Liver (tissue), 9 donors: ENCODE data around the gene OST4. TPM values are rescaled to one million over a fixed set of nuclear protein-coding genes. Genes with fewer than 3 reads are reported as not detected.

Source experiments
- DNase-seq: peaks from one replicate; pipeline ENCODE4 v3.0.0-alpha.2; 2017; ENCODE audit warnings: low spot score
- H3K27ac ChIP-seq, 2 donors: one replicate each; pipeline ENCODE4 v1.7.0; 2013; ENCODE audit warnings: inconsistent platforms in 2 of 2, low read length in 2 of 2, control low read depth in 1 of 2, low read depth in 1 of 2, mild to moderate bottlenecking in 1 of 2
- H3K27me3 ChIP-seq, 4 donors: one replicate each; pipeline versions ENCODE4 v1.6.1 to v1.7.0; 2013; ENCODE audit warnings: low read length in 3 of 4, inconsistent platforms in 1 of 4, mild to moderate bottlenecking in 1 of 4, moderate library complexity in 1 of 4; ENCODE audit not compliant: control insufficient read depth in 4 of 4, insufficient read depth in 4 of 4
- H3K36me3 ChIP-seq, 4 donors: one replicate each; pipeline versions ENCODE4 v1.6.1 to v1.7.0; 2013; ENCODE audit warnings: low read length in 3 of 4, mild to moderate bottlenecking in 3 of 4, low read depth in 1 of 4, moderate library complexity in 1 of 4; ENCODE audit not compliant: control insufficient read depth in 4 of 4, insufficient read depth in 3 of 4
- H3K4me1 ChIP-seq, 4 donors: one replicate each; pipeline versions ENCODE4 v1.6.1 to v1.7.0; 2013; ENCODE audit warnings: low read length in 3 of 4, mild to moderate bottlenecking in 3 of 4, moderate library complexity in 1 of 4; ENCODE audit not compliant: control insufficient read depth in 4 of 4, insufficient read depth in 4 of 4
- H3K4me3 ChIP-seq, 3 donors: one replicate each; pipeline versions ENCODE4 v1.6.1 to v1.7.0; 2013; ENCODE audit warnings: low read length in 3 of 3, control low read depth in 1 of 3, low read depth in 1 of 3, mild to moderate bottlenecking in 1 of 3
- H3K9ac ChIP-seq, 2 donors: one replicate each; pipeline ENCODE4 v1.7.0; 2013; ENCODE audit warnings: low read length in 2 of 2, mild to moderate bottlenecking in 2 of 2, moderate library complexity in 2 of 2, control low read depth in 1 of 2, low read depth in 1 of 2
- H3K9me3 ChIP-seq, 4 donors: one replicate each; pipeline versions ENCODE4 v1.6.1 to v1.7.0; 2013; ENCODE audit warnings: low read length in 3 of 4; ENCODE audit not compliant: control insufficient read depth in 4 of 4
- ATF3 ChIP-seq: IDR thresholded peaks from 2 replicates; pipeline ENCODE4 v1.6.1; 2016; ENCODE audit warnings: antibody characterized with exemption
- CTCF ChIP-seq: fragments of 150-350 bp; IDR thresholded peaks from 2 replicates; pipeline ENCODE4 v1.5.1; 2017; ENCODE audit warnings: improper control_type of control experiment, low read depth, low read length; ENCODE audit not compliant: missing input control
- EGR1 ChIP-seq, 2 donors: IDR thresholded peaks; 2 replicates each; pipeline ENCODE4 v1.6.1; 2016 to 2018; ENCODE audit warnings: antibody characterized with exemption in 2 of 2, low read depth in 2 of 2
- FOXA1 ChIP-seq: IDR thresholded peaks from 2 replicates; pipeline ENCODE4 v1.6.1; 2016; ENCODE audit warnings: antibody characterized with exemption
- FOXA2 ChIP-seq: IDR thresholded peaks from 2 replicates; pipeline ENCODE4 v1.6.1; 2016; ENCODE audit warnings: antibody characterized with exemption
- GABPA ChIP-seq, 2 donors: IDR thresholded peaks in 1 of 2; conservative IDR thresholded peaks in 1 of 2; 2 replicates each; pipeline ENCODE4 v1.6.1; 2016; ENCODE audit warnings: antibody characterized with exemption in 2 of 2, mild to moderate bottlenecking in 1 of 2, moderate library complexity in 1 of 2
- HNF4A ChIP-seq, 2 donors: conservative IDR thresholded peaks; 2 replicates each; pipeline ENCODE4 v1.6.1; 2016; ENCODE audit warnings: antibody characterized with exemption in 2 of 2, mild to moderate bottlenecking in 2 of 2
- HNF4G ChIP-seq: IDR thresholded peaks from 2 replicates; pipeline ENCODE4 v1.6.1; 2016; ENCODE audit warnings: antibody characterized with exemption
- JUND ChIP-seq, 2 donors: IDR thresholded peaks; 2 replicates each; pipeline ENCODE4 v1.6.1; 2016; ENCODE audit warnings: antibody characterized with exemption in 2 of 2
- MAX ChIP-seq: IDR thresholded peaks from 2 replicates; pipeline ENCODE4 v1.6.1; 2016; ENCODE audit warnings: antibody characterized with exemption
- NR2F2 ChIP-seq: IDR thresholded peaks from 2 replicates; pipeline ENCODE4 v1.6.1; 2016; ENCODE audit warnings: antibody characterized with exemption
- RAD21 ChIP-seq, 2 donors: IDR thresholded peaks; 2 replicates each; pipeline ENCODE4 v1.6.1; 2016; ENCODE audit warnings: antibody characterized with exemption in 2 of 2, mild to moderate bottlenecking in 2 of 2
- REST ChIP-seq: IDR thresholded peaks from 2 replicates; pipeline ENCODE4 v1.6.1; 2016; ENCODE audit warnings: antibody characterized with exemption, mild to moderate bottlenecking
- RXRA ChIP-seq, 2 donors: IDR thresholded peaks; 2 replicates each; pipeline ENCODE4 v1.6.1; 2017 to 2018; ENCODE audit warnings: antibody characterized with exemption in 2 of 2, mild to moderate bottlenecking in 1 of 2
- SP1 ChIP-seq: IDR thresholded peaks from 2 replicates; pipeline ENCODE4 v1.6.1; 2018; ENCODE audit warnings: antibody characterized with exemption, mild to moderate bottlenecking
- TAF1 ChIP-seq: conservative IDR thresholded peaks from 2 replicates; pipeline ENCODE4 v1.6.1; 2016; ENCODE audit warnings: antibody characterized with exemption, mild to moderate bottlenecking
- YY1 ChIP-seq: IDR thresholded peaks from 2 replicates; pipeline ENCODE4 v1.6.1; 2016; ENCODE audit warnings: antibody characterized with exemption, mild to moderate bottlenecking
- ZBTB33 ChIP-seq: IDR thresholded peaks from 2 replicates; pipeline ENCODE4 v1.6.1; 2016; ENCODE audit warnings: antibody characterized with exemption
- WGBS: extraction: QIAGEN DNeasy Blood & Tissue Kit; methylation state at CpG from one replicate; pipeline ENCODE4 v1.1.7; 2013; 5-methylcytosine and 5-hydroxymethylcytosine counted together
- polyA plus RNA-seq, 2 donors: library from polyadenylated mRNA; stranded (reverse) in 1 of 2; unstranded in 1 of 2; fragments of 200-250 nt in 1 of 2; fragments of >200 nt in 1 of 2; fragmentation: Nextera tagmentation in 1 of 2; extraction: Ambion mirVana in 1 of 2; gene quantifications; one replicate each; pipeline versions ENCODE4 v1.2.1 to v1.2.3, GENCODE V29; 2013 to 2015
- total RNA-seq, 2 donors: library from RNA; depleted of rRNA; stranded (reverse); fragments of >200 nt; gene quantifications; one replicate each; pipeline ENCODE4 v1.2.3, GENCODE V29; 2014
- donor health status: healthy.
- donor health status: healthy.
- donor health status: healthy.
- donor health status: healthy.
- donor health status: healthy.

OST4 gene
- total and polyA plus RNA-seq, 4 donors: 94.8 to 377 (median 206) TPM

- H3K36me3 ChIP-seq: peaks cover 3 to 13% (median 9%) of the 10 kb centered on the region in 4 donors
- H3K27me3 ChIP-seq: no peaks in the 10 kb centered on the region
- H3K4me3 ChIP-seq: peak overlapping the region in 1 of 3 donors; percentile 1
- DNase-seq: peak; percentile 73
- peaks cover 26 to 87% (median 73%) of the 10 kb centered on the region in 4 donors for H3K4me1 ChIP-seq
- peak overlapping the region; percentile 82 to 87 for H3K27ac ChIP-seq
- no peaks in the 10 kb centered on the region for H3K9me3 ChIP-seq
- WGBS: 28% methylated on average over 10 of the region's 10 CpGs
- TF ChIP-seq GABPA (IDR thresholded peaks at IDR 0.05 in 1 of 2, conservative IDR thresholded peaks at IDR 0.05 in 1 of 2) (no peak), FOXA2 (peak; percentile 59), RXRA (IDR thresholded peaks at IDR 0.05) (peak; percentile 96 to 98), HNF4A (conservative IDR thresholded peaks at IDR 0.05) (peak; percentile 98 to 99), NR2F2 (peak; percentile 90), HNF4G (peak; percentile 97), FOXA1 (peak; percentile 37), MAX (peak; percentile 93), REST (peak; percentile 64), JUND (IDR thresholded peaks at IDR 0.05) (peak; percentile 63 to 71), RAD21 (IDR thresholded peaks at IDR 0.05) (peak in 1 of 2 donors; percentile 56), YY1 (peak; percentile 96), ZBTB33 (peak; percentile 89), SP1 (peak; percentile 96), CTCF (no peak), ATF3 (peak; percentile 41), TAF1 (no peak), EGR1 (IDR thresholded peaks at IDR 0.05; ENCODE audit: low read depth in 2 of 2) (peak in 1 of 2 donors; percentile 73)
- no peak overlapping the region for H3K9ac ChIP-seq
Measured at GRCh38 chr2:27092696-27093429, 21.4 kb upstream of the OST4 start.
